ENCODE data around the gene RIPK4. TPM values are rescaled to one million over a fixed set of nuclear protein-coding genes. Genes with fewer than 3 reads are reported as not detected.

RIPK4 gene
- total RNA-seq, 1 donor from 2014 or later = 0.09 TPM

DNA sequence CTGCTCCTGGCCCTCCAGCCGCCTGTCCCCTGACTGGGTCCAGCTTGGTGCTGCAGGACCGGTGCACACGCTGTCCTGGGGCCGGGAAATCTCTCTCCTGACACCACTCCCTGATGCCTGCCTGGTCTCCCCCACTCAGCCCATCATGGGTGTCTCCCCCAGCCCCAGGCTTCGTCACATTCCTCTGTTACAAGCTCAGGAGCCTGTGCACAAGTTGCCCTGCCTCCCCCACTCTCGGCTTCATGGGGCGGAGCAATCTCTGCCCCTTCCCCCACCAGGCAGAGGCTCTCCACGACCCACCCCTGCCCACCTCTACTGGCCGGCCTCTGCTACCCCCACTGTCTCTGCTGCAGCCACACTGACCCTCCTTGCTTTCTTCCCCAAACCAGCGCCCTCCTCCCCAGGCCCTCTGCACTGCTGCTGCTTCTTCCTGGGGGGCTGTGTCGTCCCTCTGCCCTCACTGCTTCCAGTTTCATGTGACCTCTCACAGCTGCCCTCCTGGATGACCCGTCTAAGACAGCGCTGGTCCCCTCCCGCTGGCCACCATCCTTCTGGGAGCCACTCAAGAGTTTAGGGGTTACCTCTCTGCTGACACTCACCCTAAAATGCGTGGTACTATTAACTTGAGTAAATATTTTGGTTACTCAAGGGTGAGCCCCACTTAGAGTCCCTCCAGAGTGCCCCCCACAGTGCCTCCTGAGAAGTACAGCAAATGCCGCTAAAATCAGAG is 5.7 kb upstream of the RIPK4 start:
- DNase-seq (ENCODE audit: low spot score) (peak; percentile 40), ATAC-seq (no peak)
- intact Hi-C loops (cut with DNase I) = no loop called here

DNA sequence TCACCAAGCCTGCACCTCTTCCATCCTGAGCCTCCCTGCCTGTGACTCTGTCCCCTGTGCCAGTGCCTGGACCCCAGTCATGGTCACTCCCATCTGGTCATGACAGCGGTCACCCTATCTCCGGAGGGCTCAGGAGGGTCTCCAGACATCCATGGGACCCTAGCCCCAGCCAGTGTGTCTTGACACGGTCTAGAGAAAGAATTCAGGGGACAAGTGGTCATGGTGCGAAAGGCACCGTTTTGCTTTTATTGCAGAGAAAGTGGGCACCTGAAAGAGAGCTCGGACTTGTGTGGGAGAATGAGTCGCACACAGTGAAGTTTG is 4.7 kb upstream of the RIPK4 start:
- no peak for ATAC-seq
- intact Hi-C loops (cut with DNase I) = no loop called here
- peak; percentile 34 for DNase-seq (ENCODE audit: low spot score)

DNA sequence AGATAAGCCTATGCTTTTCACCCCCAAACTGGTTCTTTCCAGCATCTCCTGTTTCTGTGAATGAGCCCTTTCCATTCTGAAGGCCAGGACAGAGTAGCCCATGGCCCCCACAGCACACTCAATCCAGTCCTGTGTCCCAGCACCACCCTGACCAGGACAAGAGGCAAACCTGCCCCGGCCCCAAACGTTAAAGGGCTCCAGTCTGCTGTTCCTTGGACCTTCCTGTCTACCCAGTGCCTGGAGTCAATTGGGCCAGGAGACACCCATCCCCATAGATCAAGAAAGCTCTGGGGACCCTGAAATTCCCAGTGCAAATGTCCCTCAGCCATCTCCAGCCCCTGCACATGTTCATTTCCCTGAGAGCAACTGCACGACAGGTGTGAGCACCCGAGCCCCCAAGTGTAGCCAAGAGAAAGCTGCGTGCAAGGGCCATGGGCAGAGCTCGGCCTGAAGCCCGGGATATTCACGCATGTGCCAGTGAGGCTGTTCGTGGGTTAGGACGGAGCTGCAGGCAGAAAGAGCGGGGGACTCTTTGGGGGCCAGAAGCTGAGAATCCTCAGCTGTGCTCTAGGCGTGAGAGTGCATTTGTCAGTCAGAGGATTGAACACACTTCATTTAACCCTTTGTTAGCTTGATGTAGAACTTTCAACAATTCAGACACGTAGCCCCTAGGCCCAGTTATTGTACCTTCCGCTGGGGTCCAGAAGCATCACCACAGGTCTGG is 4.2 kb upstream of the RIPK4 start:
- DNase-seq (ENCODE audit: low spot score) = peak; percentile 48
- no peak for ATAC-seq
- intact Hi-C loops (cut with DNase I) = no loop called here

DNA sequence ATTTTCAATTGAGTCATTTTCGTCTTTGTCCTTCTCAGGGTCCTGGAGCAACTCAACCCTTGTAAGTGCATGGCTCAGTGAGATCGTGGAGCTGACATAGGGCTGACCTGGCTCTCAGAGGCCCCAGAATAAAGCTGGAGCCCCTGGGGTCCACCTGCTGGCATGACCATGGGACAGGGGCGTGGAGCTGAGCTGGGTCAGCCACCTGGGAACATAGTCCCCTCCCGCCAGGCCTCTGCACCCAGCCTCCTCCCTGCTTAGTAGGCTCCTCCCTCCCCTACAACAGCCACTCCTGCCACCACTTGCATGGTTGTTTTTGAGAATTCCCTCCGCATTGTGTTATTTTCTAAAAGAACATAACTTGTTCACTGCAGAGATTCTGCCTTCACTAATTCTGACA is 3.1 kb upstream of the RIPK4 start:
- intact Hi-C loops (cut with DNase I) = no loop called here
- ATAC-seq (no peak), DNase-seq (ENCODE audit: low spot score) (no peak)

DNA sequence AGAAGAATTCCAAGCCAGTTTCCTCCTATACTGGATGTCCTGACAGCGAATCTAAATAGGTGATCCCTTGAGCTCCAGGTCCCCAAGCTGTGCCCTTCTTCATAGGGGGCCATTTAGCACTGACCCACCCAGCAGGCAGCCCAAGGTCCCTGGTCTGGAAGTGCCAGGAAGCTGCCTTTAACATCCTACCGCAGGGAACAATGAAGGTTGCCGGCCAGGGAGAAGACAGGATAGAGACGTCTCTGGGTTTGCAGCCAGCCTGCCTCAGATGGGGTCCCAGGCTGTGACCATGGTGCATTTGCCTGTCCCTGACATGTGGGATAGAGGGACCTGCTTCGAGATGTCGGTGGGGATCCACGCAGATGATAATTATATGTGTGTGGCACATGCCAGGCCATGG is 2.7 kb upstream of the RIPK4 start:
- intact Hi-C loops (cut with DNase I) = no loop called here
- DNase-seq (ENCODE audit: low spot score) = no peak

DNA sequence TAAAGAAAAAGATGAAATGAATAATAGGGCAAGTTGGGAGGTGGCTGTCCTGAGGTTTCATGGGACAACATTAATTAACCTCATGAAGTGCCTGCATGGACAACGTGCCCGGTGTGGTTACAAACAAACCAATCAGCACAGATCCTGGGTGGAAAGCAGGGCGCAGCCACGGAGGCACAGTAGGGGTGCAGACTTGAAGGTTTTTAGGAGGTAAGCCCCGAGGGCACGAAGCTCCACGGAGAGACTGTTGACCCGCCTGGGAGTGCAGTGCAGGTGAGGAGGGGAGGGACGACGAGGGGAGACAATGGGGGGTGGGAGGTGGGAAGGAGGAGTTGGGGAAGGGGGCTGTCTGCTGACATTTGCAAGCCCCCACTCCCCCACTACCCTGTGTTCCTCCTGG is 2.3 kb upstream of the RIPK4 start:
- ATAC-seq = no peak
- intact Hi-C loops (cut with DNase I) = no loop called here
- no peak for DNase-seq (ENCODE audit: low spot score)

More for the DNA sequence above, 2.7 kb upstream of the RIPK4 start:
- no peak for ATAC-seq

DNA sequence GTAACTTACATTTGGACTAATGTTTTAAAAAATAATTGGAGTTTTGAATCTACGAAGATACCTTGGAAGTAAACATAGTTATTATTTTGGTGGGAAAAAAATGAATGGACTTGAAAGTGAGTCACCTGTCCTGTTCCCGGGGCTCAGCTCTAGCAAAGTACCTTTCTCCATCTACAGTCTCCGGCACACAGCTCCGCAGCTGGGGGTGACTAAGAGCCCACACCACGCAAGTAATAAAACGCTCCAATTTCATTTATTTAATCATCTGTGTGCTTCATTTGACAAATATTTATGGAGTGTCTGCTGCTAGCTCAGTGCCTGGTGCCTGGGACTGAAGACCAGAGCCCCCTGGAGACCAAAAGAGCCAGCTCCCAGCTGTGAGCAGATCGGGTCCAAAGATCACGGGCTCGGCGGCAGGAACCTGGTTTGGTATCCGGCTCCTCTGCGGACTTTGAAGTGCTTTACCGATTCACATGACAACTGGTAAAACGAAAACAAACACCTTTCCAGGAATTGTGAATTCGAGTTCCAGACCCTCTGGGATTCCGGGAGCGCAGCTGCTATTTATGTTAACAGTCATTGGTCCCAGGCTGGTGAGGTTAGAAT is 1.7 kb upstream of the RIPK4 start:
- ATAC-seq = no peak
- intact Hi-C loops (cut with DNase I) = no loop called here
- DNase-seq (ENCODE audit: low spot score) = peak; percentile 59

DNA sequence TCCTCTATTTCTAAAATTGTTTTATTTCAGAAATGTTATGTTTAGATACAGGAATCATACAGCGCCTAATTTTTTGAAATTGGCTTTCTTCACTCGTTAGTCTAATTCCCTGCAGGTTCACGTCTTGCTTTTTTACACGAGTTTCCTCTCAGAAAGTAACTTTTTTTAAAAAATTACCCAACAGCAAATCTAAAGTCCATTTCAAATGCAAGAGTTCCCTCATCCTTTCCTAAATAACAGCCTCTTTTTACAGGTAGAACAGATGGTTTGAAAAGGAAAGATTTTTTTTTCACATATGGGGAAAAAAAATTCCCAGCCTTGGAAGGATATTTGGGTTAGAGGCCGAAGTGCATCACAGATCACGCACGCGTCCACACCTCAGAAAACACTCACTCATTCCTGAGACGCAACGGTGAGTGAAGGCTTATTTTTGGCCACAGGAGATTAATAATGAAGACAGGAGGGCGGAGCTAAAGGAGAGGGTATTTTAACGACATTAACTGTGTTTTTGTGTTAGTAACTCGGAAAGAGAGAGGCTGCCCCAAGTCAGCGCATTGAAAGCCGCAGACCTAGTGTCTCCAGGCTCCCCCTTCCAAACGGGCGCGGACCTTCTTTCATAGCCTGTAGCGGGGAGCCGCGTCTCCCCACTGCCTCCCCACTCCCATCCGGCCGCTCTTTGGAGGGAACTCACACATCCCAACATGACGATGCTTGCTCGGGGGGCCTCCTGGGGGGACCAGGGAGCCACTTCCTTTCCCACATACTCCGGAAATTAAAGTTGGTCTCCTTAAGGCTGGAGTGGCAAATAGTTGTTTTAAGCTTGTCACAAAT is 969 bp upstream of the RIPK4 start:
- intact Hi-C loops (cut with DNase I) = no loop called here
- ATAC-seq (no peak), DNase-seq (ENCODE audit: low spot score) (peak; percentile 49)

DNA sequence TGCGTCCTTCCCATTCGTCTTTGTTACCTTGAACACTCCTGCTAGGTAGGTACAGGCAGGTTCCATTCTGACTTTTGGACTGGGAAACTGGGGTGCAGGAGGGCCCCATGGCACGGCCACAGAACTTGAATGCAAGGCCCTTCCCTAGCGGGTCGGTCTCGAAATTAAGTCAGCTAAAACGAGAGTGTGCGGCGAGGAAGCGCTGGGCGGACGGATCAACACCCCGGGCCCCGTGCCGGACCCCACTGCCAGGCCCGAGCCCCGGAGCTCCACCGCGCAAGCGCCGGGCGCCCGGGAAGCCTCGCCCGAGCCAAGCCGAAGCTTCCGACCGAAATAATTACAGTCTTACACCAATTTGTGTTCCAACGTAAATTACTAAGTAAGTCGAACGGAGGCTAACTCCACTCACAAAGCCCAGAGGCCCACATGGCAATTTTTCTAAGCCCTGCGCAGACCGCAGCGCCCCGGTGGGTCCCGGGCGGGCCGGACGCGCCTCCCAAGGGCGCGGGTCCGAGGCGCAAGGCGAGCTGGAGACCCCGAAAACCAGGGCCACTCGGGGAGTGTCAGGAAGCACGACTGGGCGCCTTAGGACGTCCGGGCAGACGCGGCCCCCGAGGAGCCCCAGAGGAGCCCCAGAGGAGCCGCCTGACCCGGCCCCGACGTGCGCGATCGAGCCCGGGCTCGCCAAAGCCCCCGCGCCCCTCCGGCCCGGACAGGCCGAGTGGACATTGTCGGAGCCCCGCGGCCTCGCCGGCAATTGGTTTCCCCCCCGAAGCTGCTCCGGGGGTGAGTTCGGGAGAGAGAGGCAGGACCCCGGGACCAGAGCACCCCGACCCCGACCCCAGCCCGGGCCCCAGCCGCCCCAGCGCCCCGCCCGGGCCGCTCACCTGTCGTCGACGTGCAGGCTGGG is 624 bp downstream of the RIPK4 start:
- ATAC-seq (no peak), DNase-seq (ENCODE audit: low spot score) (no peak)
- intact Hi-C loops (cut with DNase I) = no loop called here

DNA sequence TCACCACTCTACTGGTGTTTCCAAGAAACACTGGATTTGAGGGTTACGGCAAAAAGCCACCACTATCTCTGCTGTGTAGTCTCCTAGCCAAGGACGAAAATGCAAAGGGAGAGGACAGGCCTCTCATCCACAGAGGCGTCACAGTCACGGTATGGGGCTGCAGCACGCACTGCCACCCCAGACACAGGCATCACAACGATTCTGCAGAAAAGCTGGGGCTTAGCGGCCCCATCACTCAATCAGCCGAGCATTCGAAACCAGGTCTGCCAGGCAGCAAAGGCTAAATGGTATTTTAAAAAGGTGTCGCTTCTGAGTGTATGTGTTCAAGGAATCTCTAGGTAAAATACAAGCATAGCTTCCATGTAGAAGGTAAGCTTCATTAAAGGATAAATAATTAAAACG is 1.4 kb downstream of the RIPK4 start:
- DNase-seq (ENCODE audit: low spot score) = no peak
- intact Hi-C loops (cut with DNase I) = no loop called here
- no peak for ATAC-seq

DNA sequence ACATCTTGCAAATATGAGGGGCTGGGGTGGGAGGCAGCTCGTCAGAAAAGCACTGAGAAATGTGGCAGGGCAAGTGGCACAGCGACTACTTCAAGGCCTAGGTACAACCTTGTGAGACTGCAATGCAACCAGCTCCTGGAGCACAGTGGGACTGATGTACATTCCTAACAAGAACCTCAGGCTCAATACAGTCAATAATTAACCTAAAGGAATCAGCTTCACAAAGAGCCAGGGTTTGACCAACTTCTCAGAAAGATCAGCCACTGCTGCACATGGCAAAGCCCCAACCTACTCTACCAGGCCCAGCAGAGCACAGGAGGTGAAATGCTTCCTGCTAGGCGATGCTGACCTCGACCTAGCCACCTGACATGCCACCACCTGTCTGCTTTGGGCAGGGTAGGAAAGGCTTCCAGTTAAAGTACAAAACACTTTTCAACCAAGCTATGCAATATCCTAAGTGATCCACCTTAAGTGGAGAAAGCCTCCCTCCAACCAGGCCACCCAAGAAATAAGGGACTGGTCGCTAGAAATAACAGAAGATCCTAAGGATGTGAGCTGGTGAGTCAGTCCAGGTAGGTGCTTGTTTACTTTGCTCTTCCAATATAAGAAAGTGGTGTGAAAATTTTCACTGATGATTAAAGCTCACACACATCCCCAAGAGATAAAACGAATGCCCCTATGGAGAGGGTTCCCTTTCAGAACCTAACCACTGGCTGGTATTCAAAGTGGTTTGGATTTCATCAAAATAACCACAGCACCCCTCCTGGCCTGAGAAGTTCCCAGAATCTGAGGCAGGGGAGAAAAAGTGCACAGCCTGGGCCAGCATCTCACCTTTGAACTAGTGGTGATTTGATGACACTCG is 2.1 kb downstream of the RIPK4 start:
- intact Hi-C loops (cut with DNase I) = no loop called here
- DNase-seq (ENCODE audit: low spot score) (no peak), ATAC-seq (no peak)

DNA sequence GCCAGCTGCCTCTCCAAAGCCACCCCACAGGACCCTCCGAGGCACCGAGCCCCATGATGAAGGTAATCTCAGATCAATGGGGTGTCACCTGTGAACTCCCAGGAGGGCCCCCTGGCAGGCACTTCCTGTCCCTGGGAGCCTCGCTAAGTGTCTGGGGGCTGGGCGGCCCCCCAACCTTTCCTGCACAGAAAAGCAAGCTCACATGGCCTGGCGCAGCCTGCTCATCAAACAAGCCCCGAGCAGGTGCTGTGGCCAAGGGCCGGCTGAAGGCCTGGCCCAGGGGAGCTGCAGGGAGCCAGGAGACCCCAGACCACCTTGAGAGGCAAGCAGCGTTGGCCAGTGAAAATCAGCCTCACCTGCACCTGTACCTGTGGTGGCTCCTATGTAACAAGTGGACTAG is 2.9 kb downstream of the RIPK4 start:
- no peak for DNase-seq (ENCODE audit: low spot score)
- no peak for ATAC-seq
- intact Hi-C loops (cut with DNase I) = no loop called here

DNA sequence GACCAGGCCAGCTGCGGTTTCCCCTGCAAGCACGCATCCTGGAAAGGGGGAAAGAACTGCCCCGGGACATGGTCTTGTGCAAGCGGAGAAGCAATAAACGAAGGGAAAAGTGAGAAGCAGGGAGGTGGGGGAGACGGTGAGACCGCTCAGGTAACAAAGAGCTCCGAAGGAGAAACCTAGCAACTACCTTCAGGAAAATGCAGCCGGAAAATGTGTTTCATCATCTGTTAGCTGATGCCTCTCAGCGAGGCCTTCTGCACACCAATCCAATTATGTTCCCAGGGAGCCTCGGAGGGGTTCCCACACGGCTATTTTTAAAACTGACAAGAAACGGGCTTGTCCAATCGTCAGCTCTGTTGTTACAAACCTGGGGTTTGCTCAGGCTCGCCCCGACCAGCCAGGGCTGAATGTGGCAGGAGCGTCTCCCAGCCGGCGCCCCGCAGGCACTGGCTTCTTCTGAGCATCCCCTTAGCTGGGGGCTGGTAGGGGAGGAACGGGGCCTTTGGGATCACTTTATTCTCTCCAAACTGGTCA is 3.4 kb downstream of the RIPK4 start:
- ATAC-seq = no peak
- DNase-seq (ENCODE audit: low spot score) = no peak
- intact Hi-C loops (cut with DNase I) = no loop called here

DNA sequence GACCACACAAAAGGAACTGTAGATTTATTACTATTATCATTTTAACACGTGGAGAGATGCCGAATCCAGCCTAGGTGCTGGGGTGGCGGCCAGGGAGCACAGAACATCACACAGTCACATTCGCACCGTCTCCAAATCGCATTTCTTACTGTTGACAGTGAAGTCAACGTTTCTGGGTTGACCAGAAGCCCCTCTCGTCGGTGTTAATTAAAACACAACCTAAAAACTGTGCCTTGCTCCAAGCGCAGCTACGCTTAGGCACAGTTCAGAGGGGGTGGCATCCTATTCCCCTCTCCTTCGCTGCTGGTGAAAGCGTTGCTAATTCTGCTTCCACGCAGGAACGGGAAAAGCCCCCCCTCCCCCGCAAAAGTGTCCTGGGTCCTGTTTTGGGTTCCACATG is 4.1 kb downstream of the RIPK4 start:
- DNase-seq (ENCODE audit: low spot score) (no peak), ATAC-seq (no peak)
- intact Hi-C loops (cut with DNase I) = no loop called here

DNA sequence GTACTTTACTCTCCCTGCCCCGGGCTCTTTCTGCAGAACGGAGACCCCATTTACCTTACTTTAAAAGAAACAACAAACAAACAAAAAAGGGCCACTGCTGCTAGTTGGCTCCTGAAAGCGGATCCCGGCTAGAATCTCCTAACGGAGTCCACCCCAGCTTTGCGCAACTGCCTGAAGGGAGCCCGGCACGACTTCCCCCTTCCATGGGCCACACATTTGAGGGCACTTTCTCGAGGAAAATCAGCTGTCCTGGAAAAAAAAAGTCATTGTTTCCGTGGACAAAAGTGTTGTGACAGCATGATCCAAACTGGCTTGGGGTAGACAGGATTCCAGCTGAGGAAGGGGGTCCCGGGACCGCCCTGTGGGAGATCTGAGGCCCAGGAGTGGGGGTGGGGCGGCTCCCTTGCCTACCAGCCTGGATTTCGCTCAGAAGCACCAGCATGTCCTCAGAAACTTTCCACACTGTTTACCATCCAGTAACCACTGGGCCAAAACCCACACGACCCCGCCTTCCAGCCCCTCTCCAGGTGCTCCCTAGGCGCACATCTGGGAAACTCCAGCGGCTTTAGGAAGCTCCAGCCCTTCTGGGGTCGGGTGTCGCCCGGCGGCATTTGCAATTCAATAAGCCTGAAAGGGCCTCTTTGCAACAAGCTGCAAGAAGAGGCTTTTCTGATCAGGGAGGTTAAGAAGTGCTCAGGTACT is 4.8 kb downstream of the RIPK4 start:
- intact Hi-C loops (cut with DNase I) = no loop called here
- no peak for DNase-seq (ENCODE audit: low spot score)
- ATAC-seq = peak; percentile 41

DNA sequence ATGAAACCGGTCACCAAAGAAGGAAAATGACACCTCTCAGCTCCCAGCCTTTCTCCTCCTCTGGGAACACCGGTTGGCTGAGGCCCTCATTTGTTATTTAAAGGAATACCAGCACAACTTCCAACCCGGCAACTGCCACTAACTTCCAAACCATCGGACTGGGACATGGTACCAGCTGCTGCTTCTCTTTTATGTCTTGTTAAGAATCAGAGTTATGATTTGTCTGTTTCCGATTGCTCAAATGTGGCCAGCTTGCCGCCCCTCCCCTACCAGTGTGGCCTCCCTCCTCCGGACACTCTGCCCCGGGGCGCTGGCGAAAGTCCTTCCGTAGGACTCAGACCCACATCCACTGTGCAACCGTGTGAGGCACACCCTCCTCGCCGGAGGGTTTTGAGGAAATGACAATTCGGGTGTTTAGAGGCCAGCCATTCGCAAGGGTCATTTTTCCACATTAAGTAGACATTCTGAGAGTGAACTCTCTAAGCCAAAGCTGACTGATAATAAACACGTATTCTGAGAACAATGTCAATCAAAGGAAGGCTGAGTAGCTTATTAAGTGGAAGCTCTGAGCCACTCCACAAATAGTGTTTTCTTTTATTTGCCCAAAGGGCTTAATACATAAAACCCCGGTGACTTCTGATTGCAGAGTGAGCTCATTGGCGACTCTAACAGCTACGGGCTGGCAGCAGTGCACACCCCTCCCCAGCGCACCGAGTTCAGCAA is 5.5 kb downstream of the RIPK4 start:
- peak; percentile 65 for ATAC-seq

More for the DNA sequence above, 5.5 kb downstream of the RIPK4 start:
- intact Hi-C loops (cut with DNase I) = no loop called here
- DNase-seq (ENCODE audit: low spot score) = no peak

All from sciatic nerve (tissue), 2 donors.